Middle frontal gyrus (tissue), 1 donor: ENCODE measurements around the gene CFAP70.
"Not testable (repeated sequence)": the region's sequence is repeated elsewhere in the genome, so short reads cannot be mapped to it uniquely, and the experiment has no call there.

Experiments used
- DNase-seq: peaks from one replicate; pipeline ENCODE4 v3.0.0-alpha.2; 2015; ENCODE audit warnings: low spot score; ENCODE audit errors: extremely low spot score

The CFAP70 gene

DNA sequence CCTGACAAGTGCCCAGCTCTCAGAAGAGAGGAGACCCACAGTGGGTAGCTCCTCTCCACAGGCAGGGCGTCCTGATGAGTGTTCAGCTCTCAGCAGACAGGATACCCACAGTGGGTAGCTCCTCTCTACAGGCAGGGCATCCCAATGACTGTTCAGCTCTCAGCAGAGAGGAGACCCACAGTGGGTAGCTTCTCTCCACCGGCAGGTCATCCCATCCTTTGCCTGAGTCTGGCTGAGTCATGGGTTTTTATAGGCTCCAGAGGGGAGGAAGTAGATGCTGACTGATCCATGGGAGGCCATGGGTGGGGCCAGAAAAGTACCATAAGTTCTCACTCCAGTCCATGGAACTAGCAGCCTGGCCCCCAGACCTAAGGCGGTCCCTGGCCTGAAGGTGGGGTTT, 18.5 kb downstream of the CFAP70 start:
- DNase-seq = no peak

DNA sequence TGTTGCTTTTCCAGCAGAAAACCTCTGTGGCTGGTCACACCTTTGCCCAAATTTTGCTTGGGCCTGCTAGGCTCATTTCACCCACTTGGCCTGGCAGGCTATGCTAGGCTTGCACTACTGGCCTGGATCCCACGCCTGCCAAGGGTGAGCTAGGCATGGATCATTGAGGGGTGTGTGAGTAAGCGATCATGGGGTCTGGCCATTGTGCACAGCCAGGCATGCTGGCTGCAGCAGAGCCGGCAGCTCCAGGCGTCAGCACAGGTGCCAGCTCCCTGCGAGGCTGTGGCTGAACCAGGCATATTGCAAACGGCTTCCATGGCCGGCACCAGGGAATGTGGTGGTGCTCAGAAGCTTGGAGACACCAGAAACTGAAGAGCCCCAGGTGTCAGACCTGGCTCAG, 19.2 kb downstream of the CFAP70 start:
- no peak for DNase-seq

DNA sequence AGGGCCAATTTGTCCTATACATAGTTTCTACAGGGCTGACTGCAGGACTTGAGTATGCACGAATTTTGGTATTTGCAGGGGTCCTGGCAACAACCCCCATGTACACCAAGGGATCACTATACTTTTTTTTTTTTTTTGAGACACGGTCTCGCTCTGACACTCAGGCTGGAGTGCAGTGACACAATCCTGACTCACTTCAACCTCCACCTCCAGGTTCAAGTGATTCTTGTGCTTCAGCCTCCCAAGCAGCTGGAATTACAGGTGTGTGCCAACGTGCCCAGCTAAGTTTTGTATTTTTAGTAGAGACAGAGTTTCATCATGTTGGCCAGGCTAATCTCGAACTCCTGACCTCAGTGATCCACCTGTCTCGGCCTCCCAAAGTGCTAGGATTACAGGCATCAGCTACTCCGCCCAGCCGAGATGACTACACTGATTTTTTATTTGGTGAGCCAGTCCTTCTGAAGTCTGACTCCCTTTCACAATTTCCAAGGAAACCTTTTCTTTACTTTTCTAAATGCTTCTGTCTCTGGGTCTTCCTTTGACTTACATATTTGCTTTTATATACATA, 19.8 kb downstream of the CFAP70 start:
- DNase-seq = no peak

DNA sequence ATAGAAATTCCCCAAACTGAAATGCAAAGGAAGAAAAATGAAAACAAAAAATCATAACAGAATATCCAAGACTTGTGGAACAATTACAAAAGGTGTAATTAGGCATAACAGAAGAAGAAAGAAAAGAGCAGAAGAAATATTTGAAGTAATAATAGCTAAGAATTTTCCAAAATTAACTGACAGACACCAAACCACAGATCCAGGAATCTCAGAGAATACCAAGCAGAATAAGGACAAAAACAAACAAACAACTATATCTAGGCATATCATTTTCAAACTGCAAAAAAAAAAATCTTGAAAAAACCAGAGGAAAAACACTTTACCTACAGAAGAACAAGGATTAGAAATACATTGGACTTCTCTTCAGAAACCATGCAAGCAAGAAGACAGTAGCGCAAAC, 25.5 kb downstream of the CFAP70 start:
- no peak for DNase-seq

DNA sequence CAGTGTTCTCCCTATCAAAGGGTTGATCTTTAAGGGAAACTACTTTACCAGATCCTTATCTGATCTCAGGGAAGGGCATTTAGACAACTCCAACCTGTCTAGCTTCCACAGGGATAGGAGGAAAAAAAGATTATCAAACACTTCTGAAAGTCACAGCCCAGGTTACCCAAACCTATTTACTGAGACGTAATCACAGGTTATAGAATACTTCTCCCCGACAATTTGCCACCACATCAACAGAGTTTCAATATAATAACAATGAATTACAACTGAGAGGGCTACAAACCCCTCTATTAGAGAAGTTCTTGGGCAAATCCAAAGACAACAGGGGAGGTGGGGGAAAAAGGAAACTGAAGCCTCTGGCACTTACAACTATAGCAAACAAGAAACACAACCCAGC, 26.3 kb downstream of the CFAP70 start:
- no peak for DNase-seq

DNA sequence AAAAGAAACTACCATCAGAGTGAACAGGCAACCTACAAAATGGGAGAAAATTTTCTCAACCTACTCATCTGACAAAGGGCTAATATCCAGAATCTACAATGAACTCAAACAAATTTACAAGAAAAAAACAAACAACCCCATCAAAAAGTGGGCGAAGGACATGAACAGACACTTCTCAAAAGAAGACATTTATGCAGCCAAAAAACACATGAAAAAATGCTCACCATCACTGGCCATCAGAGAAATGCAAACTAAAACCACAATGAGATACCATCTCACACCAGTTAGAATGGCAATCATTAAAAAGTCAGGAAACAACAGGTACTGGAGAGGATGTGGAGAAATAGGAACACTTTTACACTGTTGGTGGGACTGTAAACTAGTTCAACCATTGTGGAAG, 30.1 kb downstream of the CFAP70 start:
- not testable (repeated sequence) for DNase-seq

DNA sequence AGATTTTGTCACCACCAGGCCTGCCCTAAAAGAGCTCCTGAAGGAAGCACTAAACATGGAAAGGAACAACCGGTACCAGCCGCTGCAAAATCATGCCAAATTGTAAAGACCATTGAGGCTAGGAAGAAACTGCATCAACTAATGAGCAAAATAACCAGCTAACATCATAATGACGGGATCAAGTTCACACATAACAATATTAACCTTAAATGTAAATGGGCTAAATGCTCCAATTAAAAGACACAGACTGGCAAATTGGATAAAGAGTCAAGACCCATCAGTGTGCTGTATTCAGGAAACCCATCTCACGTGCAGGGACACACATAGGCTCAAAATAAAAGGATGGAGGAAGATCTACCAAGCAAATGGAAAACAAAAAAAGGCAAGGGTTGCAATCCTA, 33.4 kb downstream of the CFAP70 start:
- not testable (repeated sequence) for DNase-seq

DNA sequence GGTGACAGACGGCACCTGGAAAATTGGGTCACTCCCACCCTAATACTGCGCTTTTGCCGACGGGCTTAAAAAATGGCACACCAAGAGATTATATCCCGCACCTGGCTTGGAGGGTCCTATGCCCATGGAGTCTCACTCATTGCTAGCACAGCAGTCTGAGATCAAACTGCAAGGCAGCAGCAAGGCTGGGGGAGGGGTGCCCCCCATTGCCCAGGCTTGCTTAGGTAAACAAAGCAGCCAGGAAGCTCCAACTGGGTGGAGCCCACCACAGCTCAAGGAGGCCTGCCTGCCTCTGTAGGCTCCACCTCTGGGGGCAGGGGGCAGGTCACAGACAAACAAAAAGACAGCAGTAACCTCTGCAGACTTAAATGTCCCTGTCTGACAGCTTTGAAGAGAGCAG, 35.1 kb downstream of the CFAP70 start:
- not testable (repeated sequence) for DNase-seq

DNA sequence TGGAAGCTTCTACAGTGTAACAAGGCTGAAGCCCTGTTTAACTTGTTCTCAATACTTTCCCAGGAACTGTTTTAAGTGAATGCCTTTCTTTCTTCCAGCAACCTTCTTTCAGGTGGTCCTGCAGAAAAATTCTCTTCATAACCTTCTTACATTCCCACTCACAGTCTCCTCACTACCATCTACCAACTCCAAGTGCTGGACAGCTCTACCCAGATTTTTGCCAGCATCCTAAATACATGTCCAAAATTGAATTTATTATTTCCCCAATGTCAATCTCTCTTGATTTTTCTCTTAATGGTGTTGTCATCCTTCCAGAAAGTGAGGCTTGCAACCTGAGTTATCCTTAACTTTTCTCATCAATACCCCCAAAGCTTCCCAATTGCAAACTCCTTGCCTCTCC, 48.2 kb downstream of the CFAP70 start:
- DNase-seq = no peak

DNA sequence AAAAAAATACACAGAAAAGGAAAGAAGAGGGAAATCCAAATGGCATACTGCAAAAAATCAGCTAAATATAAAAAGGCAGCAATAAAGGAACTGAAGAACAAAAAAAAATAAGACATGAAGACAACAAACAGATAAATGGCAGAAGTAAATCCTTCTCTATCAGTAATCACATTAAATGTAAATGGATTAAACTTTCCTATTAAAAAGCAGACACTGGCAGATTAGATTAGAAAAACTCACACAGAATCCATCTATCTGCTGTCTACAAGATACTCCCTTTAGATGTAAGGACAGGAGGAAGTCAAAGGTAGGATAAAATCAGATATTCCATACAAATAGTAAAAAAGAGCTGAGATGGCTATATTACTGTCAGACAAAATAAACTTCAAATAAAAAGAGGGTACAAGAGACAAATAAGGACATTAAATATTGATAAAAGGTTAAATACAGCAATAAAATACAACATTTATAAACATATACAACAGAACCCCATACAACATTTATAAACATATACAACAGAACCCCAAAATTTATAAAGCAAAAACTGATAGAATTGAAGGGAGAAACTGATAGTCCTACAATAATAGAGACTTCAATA, 51.4 kb downstream of the CFAP70 start:
- no peak for DNase-seq

DNA sequence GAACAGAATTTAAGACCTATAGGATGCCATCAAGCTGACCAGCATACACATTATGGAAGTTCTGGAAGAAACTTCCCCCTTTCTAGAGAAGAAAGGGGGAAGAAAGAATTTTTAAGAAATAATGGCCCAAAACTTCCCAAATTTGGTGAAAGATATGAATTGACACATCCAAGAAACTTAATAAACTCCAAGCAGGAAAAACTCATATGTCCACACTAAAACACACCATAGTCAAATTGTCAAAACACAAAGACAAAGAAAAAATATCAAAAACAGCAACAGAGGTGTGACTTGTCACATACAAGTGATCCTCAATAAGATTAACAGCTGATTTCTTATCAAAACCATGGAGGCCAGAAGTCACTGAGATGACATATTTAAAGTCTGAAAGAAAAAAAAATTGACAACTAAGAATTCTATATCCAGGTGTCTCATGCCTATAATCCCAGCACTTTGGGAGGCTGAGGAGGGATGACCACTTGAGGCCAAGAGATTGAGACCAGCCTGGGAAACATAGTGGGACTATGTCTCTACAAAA, 52.4 kb downstream of the CFAP70 start:
- DNase-seq = no peak

DNA sequence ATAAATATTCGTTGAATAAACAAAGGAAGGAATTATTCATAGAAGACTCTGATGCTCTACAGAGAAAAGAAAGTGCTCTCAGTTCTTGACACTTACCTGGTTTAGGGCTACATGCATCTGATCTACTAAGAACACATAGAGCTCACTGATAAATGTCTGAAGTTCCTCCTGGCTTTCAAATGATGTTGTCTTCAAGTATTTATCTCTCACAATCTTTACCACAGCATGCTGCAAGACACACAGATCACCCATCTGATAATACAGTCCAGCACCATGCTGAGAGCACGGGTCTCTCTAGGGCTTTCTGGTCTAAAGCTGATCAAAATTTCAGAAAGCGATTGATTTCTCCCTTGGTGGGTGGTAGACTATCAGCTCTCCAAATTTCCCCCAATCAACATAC, 61.7 kb downstream of the CFAP70 start:
- DNase-seq = no peak

DNA sequence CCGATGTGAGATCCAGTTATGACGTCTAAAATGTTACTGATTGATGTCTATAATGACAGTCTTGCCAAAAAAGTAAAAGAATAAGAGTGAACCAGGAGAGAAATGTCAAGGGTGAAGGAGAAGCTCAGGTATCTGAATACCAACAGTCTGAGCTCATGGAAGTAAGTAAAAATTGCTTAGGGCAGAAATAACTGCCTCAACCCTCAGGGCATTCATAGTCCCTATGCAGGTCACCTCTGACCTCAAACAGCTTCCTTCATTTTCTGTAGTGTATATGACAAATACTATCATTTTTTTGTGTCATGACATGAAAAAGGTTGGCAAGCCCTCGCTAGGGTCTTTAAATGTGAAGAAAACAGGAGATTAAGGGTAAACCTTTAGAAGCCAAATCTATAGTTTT, 65.2 kb downstream of the CFAP70 start:
- DNase-seq = no peak

DNA sequence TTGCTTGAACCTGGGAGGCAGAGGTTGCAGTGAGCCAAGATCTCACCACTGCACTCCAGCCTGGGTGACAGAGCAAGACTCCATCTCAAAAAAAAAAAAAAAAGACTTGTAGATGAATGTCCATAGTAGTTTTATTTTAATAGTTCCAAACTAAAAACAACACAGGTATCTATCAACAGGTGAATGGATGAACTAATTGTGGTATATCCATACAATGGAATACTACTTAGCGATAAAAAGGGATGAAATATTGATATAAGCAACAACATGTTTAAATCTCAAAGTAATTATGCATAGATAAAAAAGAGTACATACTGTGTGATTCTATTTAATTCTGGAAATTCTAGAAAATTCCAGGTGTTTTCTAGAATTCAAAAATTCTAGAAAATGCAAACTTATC, 68.7 kb downstream of the CFAP70 start:
- DNase-seq = no peak

DNA sequence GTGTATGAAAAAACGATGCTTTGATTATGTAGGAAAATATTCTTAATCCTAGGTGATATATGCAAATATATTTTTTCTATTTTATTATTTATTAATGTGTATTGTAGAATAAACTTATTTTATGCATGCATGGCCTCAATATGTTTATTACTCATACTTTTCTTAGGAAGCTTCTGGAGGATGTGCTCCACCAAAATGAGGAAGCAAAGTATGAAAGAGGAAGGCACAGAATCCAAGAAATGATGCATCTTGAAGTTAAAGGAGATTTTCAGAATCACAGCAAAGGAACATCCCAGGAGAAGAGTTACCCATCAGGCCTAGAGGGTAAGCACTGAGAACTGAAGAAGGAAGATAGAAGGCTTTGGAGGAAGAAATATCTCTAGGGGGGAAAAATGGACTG, 71.2 kb downstream of the CFAP70 start:
- no peak for DNase-seq

DNA sequence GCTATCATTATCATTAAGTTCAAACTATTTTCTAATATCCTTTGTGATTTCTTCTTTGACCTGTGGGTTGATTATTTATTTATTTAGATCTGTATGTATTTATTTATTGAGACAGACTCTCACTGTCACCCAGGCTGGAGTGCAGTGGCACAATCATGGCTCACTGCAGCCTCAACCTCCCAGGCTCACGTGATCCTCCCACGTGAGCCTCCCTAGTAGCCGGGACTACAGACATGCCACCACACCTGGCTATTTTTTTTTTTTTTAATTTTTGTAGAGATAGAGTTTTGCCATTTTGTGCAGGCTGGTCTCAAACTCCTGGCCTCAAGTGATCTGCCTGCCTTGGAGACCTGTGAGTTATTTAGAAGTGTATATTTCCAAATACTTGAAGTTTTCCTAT, 77.6 kb downstream of the CFAP70 start:
- no peak for DNase-seq

DNA sequence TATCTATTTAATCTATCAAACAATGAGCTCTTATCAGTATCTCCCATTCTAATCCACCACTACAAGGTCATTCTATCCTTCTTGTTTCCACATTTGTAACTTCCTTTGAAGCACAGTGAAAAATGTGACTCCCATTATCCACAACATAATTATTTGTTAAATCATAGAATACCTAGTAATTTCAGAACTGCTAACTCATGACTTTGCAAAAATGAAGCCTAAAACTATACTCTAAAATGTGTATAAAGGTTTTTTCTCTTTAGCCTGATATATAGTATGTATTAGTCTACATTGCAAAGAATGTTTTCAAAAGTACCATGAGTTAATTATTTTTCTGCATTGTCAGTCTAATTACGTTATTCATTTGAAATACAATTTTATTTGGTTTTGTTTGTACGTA, 94.2 kb downstream of the CFAP70 start:
- no peak for DNase-seq

DNA sequence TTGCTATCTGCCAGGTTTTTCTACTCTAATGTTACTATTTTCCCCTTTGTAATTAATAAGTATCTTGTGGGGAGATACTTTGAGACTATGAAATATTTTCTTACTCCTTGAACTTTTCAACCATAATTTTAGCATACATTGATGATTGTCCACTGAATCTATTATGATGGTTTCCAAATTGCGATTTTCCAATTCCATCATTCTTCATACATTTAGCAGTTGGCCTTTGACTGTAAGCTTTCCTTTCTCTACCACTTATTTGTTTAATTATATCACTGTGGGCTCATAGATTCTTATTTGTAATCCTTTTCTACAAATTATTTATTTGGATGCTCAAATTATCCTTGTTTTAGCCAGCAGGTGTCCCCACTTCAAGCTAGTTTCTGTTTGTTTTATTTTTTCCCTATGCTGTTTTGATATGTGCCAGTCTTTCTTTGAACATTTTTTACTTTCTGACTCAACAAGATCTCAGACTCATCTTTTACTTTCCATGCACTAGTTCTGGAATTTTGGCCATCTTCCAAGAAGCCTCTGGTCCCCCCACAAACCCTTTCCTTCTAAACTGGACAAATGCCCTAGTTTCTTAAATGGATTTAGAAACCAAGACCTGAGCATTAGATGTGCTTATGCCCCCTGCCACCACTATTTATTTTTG, 94.8 kb downstream of the CFAP70 start:
- no peak for DNase-seq

DNA sequence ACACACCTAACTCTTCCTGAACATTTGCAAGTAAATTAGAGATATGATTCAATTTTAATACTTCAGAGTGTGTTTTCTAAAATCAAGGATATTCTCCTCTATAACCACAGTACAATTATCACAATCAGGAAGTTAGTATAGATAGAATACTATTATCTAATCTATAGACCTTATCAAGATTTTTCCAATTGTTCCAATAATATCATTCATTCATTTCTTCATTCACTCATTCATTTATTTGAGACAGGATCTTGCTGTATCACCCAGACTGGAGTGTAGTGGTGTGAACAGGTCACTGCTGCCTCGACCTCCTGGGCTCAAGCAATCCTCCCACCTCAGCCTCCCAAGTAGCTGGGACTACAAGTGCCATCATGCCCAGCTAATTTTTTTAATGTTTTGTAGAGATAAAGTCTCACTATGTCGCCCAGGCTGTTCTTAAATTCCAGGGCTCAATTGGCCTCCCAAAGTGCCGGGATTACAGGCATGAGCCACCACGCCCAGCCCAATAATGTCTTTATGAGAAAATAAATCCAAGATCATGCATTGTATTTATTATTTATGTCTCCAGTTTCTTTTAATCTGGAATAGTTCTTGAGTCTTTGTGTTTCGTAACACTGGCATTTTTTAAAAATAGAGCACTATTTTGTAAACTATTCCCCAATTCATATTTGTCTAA, 95.6 kb downstream of the CFAP70 start:
- no peak for DNase-seq

DNA sequence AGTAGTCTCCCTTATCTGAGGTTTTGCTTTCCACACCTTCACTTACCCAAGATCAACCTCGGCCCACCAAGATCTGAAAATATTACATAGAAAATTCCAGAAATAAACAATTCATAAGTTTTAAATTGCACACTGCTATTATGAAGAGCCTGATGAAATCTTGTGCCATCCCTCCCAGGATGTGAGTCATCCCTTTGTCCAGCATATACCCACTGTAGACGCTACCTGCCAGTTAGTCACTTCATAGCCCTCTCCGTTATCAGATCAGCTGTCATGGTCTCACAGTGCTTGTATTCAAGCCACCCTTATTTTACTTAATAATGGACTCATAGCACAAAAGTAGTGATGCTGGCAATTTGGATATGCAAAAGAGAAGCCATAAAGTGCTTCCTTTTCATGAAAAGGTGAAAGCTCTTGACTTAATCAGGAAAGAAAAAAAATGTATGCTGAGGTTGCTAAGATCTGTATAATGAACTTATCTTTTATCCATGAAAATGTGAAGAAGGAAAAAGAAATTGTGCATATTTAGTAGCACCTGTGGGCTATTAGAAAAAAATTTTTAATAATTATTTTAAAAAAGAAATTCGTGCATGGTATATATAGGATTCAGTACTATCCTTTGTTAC, 96.4 kb downstream of the CFAP70 start:
- DNase-seq = no peak

DNA sequence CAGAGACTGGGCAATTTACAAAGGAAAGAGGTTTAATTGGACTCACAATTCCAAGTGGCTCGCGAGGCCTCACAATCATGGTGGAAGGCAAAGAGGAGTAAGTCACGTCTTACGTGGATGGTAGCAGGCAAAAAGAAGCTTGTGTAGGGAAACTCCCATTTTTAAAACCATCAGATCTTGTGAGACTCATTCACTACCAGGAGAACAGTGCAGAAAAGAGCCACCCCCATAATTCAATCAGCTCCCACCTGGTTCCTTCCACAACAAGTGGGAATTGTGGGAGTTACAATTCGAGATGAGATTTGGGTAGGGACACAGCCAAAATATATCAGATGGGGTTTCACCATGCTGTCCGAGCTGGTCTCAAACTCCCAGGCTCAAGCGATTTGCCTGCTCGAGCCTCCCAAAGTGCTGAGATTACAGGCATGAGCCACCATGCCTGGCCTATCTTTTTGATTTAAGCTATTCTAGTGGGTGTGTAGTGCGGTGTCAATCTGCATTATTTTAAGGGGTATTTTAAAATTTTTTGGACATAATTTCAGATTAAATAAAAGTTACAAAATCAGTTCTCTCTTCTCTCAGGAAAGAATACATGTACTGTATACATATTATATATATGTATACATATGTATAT, 97.2 kb downstream of the CFAP70 start:
- DNase-seq = no peak
